Glutamatergic neuron (in vitro differentiated cells): ENCODE measurements around the gene FGF14. TPM values are rescaled to one million over a fixed set of nuclear protein-coding genes. Genes with fewer than 3 reads are reported as not detected.

Experiments used
- DNase-seq: peaks from one replicate; pipeline ENCODE4 v3.0.0; 2022
- H3K27ac Mint-ChIP-seq: one replicate; pipeline ENCODE4 v1.8.0; 2020; ENCODE audit warnings: mild to moderate bottlenecking, mixed read lengths, inconsistent platforms; ENCODE audit not compliant: unreplicated experiment
- H3K27me3 Mint-ChIP-seq: one replicate; pipeline ENCODE4 v1.8.0; 2020; ENCODE audit warnings: mild to moderate bottlenecking, moderate library complexity, mixed read lengths, inconsistent platforms; ENCODE audit not compliant: unreplicated experiment
- H3K36me3 Mint-ChIP-seq: one replicate; pipeline ENCODE4 v1.8.0; 2020; ENCODE audit warnings: mild to moderate bottlenecking, mixed read lengths, inconsistent platforms; ENCODE audit not compliant: unreplicated experiment
- H3K4me1 Mint-ChIP-seq: one replicate; pipeline ENCODE4 v1.8.0; 2020; ENCODE audit warnings: mild to moderate bottlenecking, low read depth, mixed read lengths, inconsistent platforms; ENCODE audit not compliant: unreplicated experiment
- H3K4me3 Mint-ChIP-seq: one replicate; pipeline ENCODE4 v1.8.0; 2020; ENCODE audit warnings: mild to moderate bottlenecking, mixed read lengths, inconsistent platforms; ENCODE audit not compliant: unreplicated experiment
- H3K9me3 Mint-ChIP-seq: one replicate; pipeline ENCODE4 v1.8.0; 2020; ENCODE audit warnings: mild to moderate bottlenecking, moderate library complexity, mixed read lengths, inconsistent platforms; ENCODE audit not compliant: unreplicated experiment
- total RNA-seq: library from RNA; stranded (reverse); fragmentation: NEBNext Ultra II Directional; extraction: Animal tissue kit (Norgen Biotek cat#: 25700); gene quantifications from one replicate; pipeline ENCODE4 v1.2.1, GENCODE V29; 2021; ENCODE audit not compliant: unreplicated experiment
- TF ChIP-seq, protein P1 (sequence below): fragments of 200-600 bp; sonication (generic); IDR thresholded peaks from one replicate; pipeline ENCODE4 v1.5.0; 2021; ENCODE audit not compliant: partially characterized antibody, unreplicated experiment

FGF14 gene
- total RNA-seq, 1 donor from 2014 or later, result 17.8 TPM

DNA sequence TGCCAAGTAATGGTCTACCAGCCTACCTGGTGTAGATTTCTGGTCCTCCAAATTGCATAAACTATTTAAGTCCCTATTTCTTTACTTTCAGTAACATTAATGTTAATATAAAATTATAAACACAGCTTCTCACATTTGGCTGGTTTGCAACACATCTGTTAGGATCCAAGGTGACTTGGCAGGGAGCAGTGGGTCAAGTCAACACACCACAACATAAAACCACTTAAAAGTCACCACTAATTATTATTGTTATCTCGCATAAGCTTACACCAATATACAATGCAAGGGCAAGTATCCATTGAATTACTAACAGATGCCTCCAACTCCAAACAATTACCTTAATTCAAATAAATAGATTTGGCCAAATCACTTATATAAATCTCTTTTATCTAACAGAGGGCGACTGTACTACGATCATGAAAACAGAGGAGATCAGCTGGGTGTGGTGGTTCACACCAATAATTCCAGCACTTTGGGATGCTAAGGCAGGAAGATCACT is 74.7 kb downstream of the FGF14 start:
- Mint-ChIP-seq H3K27ac (no peak overlapping the region), H3K36me3 (peaks cover 6% of the 10 kb centered on the region), H3K4me1 (no peaks in the 10 kb centered on the region), H3K9me3 (no peaks in the 10 kb centered on the region), H3K4me3 (no peak overlapping the region), H3K27me3 (no peaks in the 10 kb centered on the region)
- TF ChIP-seq, protein P1, sequence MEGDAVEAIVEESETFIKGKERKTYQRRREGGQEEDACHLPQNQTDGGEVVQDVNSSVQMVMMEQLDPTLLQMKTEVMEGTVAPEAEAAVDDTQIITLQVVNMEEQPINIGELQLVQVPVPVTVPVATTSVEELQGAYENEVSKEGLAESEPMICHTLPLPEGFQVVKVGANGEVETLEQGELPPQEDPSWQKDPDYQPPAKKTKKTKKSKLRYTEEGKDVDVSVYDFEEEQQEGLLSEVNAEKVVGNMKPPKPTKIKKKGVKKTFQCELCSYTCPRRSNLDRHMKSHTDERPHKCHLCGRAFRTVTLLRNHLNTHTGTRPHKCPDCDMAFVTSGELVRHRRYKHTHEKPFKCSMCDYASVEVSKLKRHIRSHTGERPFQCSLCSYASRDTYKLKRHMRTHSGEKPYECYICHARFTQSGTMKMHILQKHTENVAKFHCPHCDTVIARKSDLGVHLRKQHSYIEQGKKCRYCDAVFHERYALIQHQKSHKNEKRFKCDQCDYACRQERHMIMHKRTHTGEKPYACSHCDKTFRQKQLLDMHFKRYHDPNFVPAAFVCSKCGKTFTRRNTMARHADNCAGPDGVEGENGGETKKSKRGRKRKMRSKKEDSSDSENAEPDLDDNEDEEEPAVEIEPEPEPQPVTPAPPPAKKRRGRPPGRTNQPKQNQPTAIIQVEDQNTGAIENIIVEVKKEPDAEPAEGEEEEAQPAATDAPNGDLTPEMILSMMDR, result no peak
- DNase-seq, result no peak

DNA sequence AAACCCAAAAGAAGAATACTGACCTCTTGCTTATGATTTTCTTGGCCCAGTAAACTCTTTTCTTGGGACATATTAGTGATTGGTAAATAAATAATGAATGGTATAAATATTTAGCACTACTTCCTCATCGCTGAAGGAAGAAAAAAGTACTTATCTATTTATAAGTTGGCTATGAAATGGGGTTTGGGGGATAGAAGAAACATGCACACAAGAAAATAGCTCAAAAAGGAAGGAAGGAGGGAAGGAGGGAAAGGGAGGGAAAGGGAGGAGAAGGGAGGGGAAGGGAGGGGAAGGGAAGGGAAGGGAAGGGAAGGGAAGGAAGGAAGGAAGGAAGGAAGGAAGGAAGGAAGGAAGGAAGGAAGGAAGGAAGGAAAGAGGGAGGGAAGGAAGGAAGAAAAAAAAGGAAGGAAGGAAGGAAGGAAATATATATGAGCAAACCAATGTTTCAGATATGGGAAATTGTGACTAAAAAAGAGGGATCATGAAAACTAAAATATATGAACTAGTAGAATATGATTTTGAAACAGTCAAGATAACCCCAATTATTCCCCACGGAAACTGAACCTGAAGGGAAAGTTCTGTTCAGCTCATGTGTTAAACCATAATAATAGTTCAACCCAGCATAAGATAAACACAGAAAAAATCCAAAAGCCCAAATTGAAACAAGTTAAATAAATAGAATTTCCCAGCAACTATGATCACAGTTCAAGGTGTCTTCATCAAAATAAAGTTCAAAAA is 75.3 kb downstream of the FGF14 start:
- Mint-ChIP-seq H3K4me1 (no peaks in the 10 kb centered on the region), H3K9me3 (no peaks in the 10 kb centered on the region), H3K27ac (no peak overlapping the region), H3K27me3 (no peaks in the 10 kb centered on the region), H3K4me3 (no peak overlapping the region), H3K36me3 (peaks cover 6% of the 10 kb centered on the region)
- TF ChIP-seq, protein P1, result no peak
- DNase-seq, result no peak

DNA sequence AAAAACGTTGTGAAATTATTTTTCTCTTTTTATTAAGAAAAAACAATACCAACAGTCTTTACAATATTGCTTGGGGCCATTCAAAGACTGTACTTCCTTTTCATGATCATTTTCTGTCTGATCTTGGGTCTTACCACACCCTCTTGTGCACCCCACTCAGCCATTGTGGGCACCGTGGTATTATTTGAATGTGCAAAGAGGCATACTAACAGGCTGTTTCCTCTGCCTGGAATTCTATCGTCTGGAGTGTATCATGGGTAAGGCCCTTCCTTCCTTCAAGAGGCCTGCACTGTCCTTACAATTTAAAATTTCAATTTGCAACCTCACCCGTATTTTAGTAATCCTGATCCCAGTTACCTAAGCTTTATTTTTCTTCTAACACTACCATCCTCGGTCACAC is 76.5 kb downstream of the FGF14 start:
- H3K27me3 Mint-ChIP-seq, result no peaks in the 10 kb centered on the region
- no peak overlapping the region for H3K27ac Mint-ChIP-seq
- no peak for DNase-seq
- H3K9me3 Mint-ChIP-seq, result no peaks in the 10 kb centered on the region
- no peak overlapping the region for H3K4me3 Mint-ChIP-seq
- H3K4me1 Mint-ChIP-seq, result no peaks in the 10 kb centered on the region
- H3K36me3 Mint-ChIP-seq, result peaks cover 6% of the 10 kb centered on the region
- TF ChIP-seq, protein P1, result no peak

DNA sequence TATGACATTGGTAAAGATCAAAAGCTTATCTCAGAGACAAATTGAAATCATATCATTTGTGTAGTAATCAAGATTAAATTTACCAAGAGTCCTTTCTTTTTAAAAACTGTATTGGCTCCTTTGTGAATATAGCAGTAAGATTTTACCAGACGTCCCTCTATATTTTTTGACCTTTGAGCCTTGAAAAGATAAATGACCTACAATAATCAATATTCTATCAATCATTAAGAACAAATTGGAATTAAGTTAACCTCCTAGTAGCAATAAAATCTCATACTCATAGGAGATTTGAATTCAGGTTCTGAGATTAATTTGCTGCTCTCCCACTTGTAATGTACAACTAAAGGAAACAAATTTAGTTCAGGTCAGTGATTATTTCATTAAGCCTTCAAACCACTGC is 78.3 kb downstream of the FGF14 start:
- no peaks in the 10 kb centered on the region for H3K36me3 Mint-ChIP-seq
- no peaks in the 10 kb centered on the region for H3K9me3 Mint-ChIP-seq
- no peak overlapping the region for H3K27ac Mint-ChIP-seq
- no peaks in the 10 kb centered on the region for H3K27me3 Mint-ChIP-seq
- H3K4me1 Mint-ChIP-seq, result no peaks in the 10 kb centered on the region
- DNase-seq, result no peak
- H3K4me3 Mint-ChIP-seq, result no peak overlapping the region
- TF ChIP-seq, protein P1, result no peak

DNA sequence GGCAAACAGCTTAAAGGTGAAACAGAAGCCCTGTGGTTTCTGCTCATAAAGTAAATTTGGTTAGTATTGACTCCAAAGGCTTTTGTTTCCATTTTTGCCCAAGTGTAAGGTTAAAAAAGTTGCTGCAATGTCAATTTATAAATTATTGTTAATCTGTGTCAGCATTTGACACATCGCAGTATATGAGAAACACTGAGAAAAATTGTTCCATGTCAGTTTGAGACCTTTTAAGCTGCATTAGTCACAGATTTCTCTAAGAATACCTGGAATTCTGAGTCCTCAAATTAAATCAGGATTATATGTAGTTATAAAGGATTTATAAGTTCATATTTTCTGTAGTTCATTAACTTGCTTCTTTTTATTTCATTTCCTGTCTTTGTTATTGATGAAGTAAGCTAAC is 78.8 kb downstream of the FGF14 start:
- H3K9me3 Mint-ChIP-seq, result no peaks in the 10 kb centered on the region
- DNase-seq, result no peak
- H3K4me3 Mint-ChIP-seq, result no peak overlapping the region
- no peaks in the 10 kb centered on the region for H3K36me3 Mint-ChIP-seq
- no peaks in the 10 kb centered on the region for H3K4me1 Mint-ChIP-seq
- no peak overlapping the region for H3K27ac Mint-ChIP-seq
- TF ChIP-seq, protein P1, result no peak
- H3K27me3 Mint-ChIP-seq, result no peaks in the 10 kb centered on the region
